ENCODE results near the gene CPSF7.
"Not testable (repeated sequence)": the region's sequence is repeated elsewhere in the genome, so short reads cannot be mapped to it uniquely, and the experiment has no call there.

Gene CPSF7

GRCh38 chr11:61384271-61385242 is 45.2 kb downstream of the CPSF7 start:
- DNase-seq, result no peak

- not testable (repeated sequence) for DNase-seq
Observed at GRCh38 chr11:61383859-61384258, 45.9 kb downstream of the CPSF7 start.

GRCh38 chr11:61380884-61381283 is 48.9 kb downstream of the CPSF7 start:
- DNase-seq, result no peak

- no peak for DNase-seq
Observed at GRCh38 chr11:61378713-61379313, 51.0 kb downstream of the CPSF7 start.

GRCh38 chr11:61377461-61378160 is 52.2 kb downstream of the CPSF7 start:
- DNase-seq, result no peak

- DNase-seq, result no peak
Observed at GRCh38 chr11:61375761-61376108, 54.0 kb downstream of the CPSF7 start.

GRCh38 chr11:61372659-61373420 is 56.9 kb downstream of the CPSF7 start:
- DNase-seq, result no peak

- no peak for DNase-seq
Observed at GRCh38 chr11:61370349-61371005, 59.3 kb downstream of the CPSF7 start.

- DNase-seq, result no peak
Observed at GRCh38 chr11:61369372-61370348, 60.1 kb downstream of the CPSF7 start.

- DNase-seq, result no peak
Observed at GRCh38 chr11:61368646-61369045, 61.1 kb downstream of the CPSF7 start.

GRCh38 chr11:61367406-61367805 is 62.4 kb downstream of the CPSF7 start:
- no peak for DNase-seq

- no peak for DNase-seq
Observed at GRCh38 chr11:61364012-61364675, 65.6 kb downstream of the CPSF7 start.

GRCh38 chr11:61362542-61362875 is 67.3 kb downstream of the CPSF7 start:
- no peak for DNase-seq

GRCh38 chr11:61361741-61362541 is 67.8 kb downstream of the CPSF7 start, which contains the start of the genes CYB561A3 and TMEM138:
CYB561A3 (minus strand) TSS chr11:61361882; CDS start chr11:61356713, 5,169 bp downstream.
TMEM138 (plus strand) TSS chr11:61362374; CDS start chr11:61364391, 2,017 bp downstream.
- DNase-seq, result peak; percentile 99

GRCh38 chr11:61361237-61361740 is 68.5 kb downstream of the CPSF7 start:
- DNase-seq, result no peak

GRCh38 chr11:61359516-61359915 is 70.3 kb downstream of the CPSF7 start:
- DNase-seq, result no peak

- DNase-seq, result no peak
Observed at GRCh38 chr11:61358566-61358965, 71.2 kb downstream of the CPSF7 start.

GRCh38 chr11:61357894-61358239 is 71.9 kb downstream of the CPSF7 start:
- DNase-seq, result no peak
